Right ventricle myocardium inferior (tissue), 1 donor: ENCODE data around the gene TMEM101. TPM values are rescaled to one million over a fixed set of nuclear protein-coding genes. Genes with fewer than 3 reads are reported as not detected.
"Not testable (repeated sequence)": the region's sequence is repeated elsewhere in the genome, so short reads cannot be mapped to it uniquely, and the experiment has no call there.

Experiments used
- ATAC-seq: fragments of 200-7000 bp; cut with Tn5 transposase; one replicate; pipeline ENCODE4 v1.9.1; 2020; ENCODE audit warnings: mild to moderate bottlenecking, moderate library complexity
- DNase-seq: peaks from one replicate; pipeline ENCODE4 v3.0.0; 2021; ENCODE audit errors: missing footprints
- intact Hi-C: fragments of 100-400 bp; cut with DNase I; formaldehyde crosslinking; loops from one replicate; pipeline ENCODE4 v1.11.0; 2022
- total RNA-seq: library from RNA; stranded (reverse); fragmentation: NEBNext Ultra II Directional; extraction: Animal tissue kit (Norgen Biotek cat#: 25700); gene quantifications from one replicate; pipeline ENCODE4 v1.2.1, GENCODE V29; 2021
- donor health status: DM: no; HTN: yes; CAD: no; lungs with severe emphysema.

Gene TMEM101
- total RNA-seq, 1 donor from 2014 or later, result 21.5 TPM

GRCh38 chr17:44033861-44034408 lies 19.2 kb upstream of the TMEM101 start:
- no peak for DNase-seq
- intact Hi-C loops, result no loop called here
- no peak for ATAC-seq

GRCh38 chr17:44030482-44030881 lies 15.7 kb upstream of the TMEM101 start:
- intact Hi-C loops, result no loop called here
- DNase-seq, result no peak

GRCh38 chr17:44029736-44030135 lies 15.0 kb upstream of the TMEM101 start:
- intact Hi-C loops, result no loop called here
- ATAC-seq, result no peak
- DNase-seq, result no peak

More at GRCh38 chr17:44030482-44030881, 15.7 kb upstream of the TMEM101 start:
- no peak for ATAC-seq

GRCh38 chr17:44024853-44025252 lies 10.1 kb upstream of the TMEM101 start:
- no peak for ATAC-seq

GRCh38 chr17:44024271-44024663 lies 9.5 kb upstream of the TMEM101 start:
- intact Hi-C loops, result no loop called here
- DNase-seq (no peak), ATAC-seq (no peak)

More at GRCh38 chr17:44024853-44025252, 10.1 kb upstream of the TMEM101 start:
- intact Hi-C loops, result no loop called here
- no peak for DNase-seq

GRCh38 chr17:44023545-44024270 lies 8.9 kb upstream of the TMEM101 start:
- ATAC-seq (no peak), DNase-seq (no peak)
- intact Hi-C loops, result no loop called here

GRCh38 chr17:44022246-44022645 lies 7.5 kb upstream of the TMEM101 start:
- ATAC-seq (no peak), DNase-seq (no peak)
- intact Hi-C loops, result no loop called here

- ATAC-seq, intact Hi-C loops, DNase-seq: not testable (repeated sequence)
Observed at GRCh38 chr17:44021227-44021626, 6.5 kb upstream of the TMEM101 start.

- no peak for DNase-seq
- intact Hi-C loops, result loop anchor here (5.0 kb wide), 1 partner anchor 108 kb away; the partner anchor contains the start of gene HDAC5
- no peak for ATAC-seq
Observed at GRCh38 chr17:44014133-44014436, 678 bp downstream of the TMEM101 start.

- no peak for ATAC-seq
- no peak for DNase-seq
- intact Hi-C loops, result loop anchor here (5.0 kb wide), 1 partner anchor 109 kb away; the partner anchor contains the start of gene HDAC5
Observed at GRCh38 chr17:44012874-44013273, 1.9 kb downstream of the TMEM101 start.

GRCh38 chr17:44012391-44012790 lies 2.4 kb downstream of the TMEM101 start:
- intact Hi-C loops, result loop anchor here (5.0 kb wide), 1 partner anchor 110 kb away; the partner anchor contains the start of gene HDAC5
- no peak for DNase-seq
- ATAC-seq, result no peak

GRCh38 chr17:44011876-44012275 lies 2.9 kb downstream of the TMEM101 start:
- ATAC-seq (no peak), DNase-seq (no peak)
- intact Hi-C loops, result loop anchor here (5.0 kb wide), 1 partner anchor 110 kb away; the partner anchor contains the start of gene HDAC5

GRCh38 chr17:44010966-44011647 lies 3.7 kb downstream of the TMEM101 start:
- intact Hi-C loops, result loop anchor here (5.0 kb wide), 1 partner anchor 111 kb away; the partner anchor contains the start of gene HDAC5

GRCh38 chr17:44008205-44008909 lies 6.4 kb downstream of the TMEM101 start:
- DNase-seq (no peak), ATAC-seq (no peak)
- intact Hi-C loops, result loop anchor here (5.0 kb wide), 2 partner anchors 34 to 159 kb away; no protein-coding TSS in a partner anchor

More at GRCh38 chr17:44010966-44011647, 3.7 kb downstream of the TMEM101 start:
- ATAC-seq (peak; percentile 30), DNase-seq (no peak)

GRCh38 chr17:44007346-44008204 lies 7.2 kb downstream of the TMEM101 start:
- peak; percentile 24 for ATAC-seq
- intact Hi-C loops, result loop anchor here (2.0 to 5.0 kb wide), 3 partner anchors 35 to 160 kb away; no protein-coding TSS in a partner anchor
- no peak for DNase-seq

- intact Hi-C loops, result loop anchor here (2.0 to 5.0 kb wide), 3 partner anchors 36 to 161 kb away; no protein-coding TSS in a partner anchor
- ATAC-seq (peak; percentile 94), DNase-seq (peak; percentile 99)
Observed at GRCh38 chr17:44006598-44007345, 8.0 kb downstream of the TMEM101 start.

- intact Hi-C loops, result loop anchor here (2.0 to 5.0 kb wide), 3 partner anchors 36 to 161 kb away; no protein-coding TSS in a partner anchor
Observed at GRCh38 chr17:44006272-44006597, 8.5 kb downstream of the TMEM101 start.

More at GRCh38 chr17:44006272-44006597, 8.5 kb downstream of the TMEM101 start:
- ATAC-seq, result no peak
- no peak for DNase-seq
